ENCODE data around the gene STXBP1. TPM values are rescaled to one million over a fixed set of nuclear protein-coding genes. Genes with fewer than 3 reads are reported as not detected.

STXBP1 gene
- total and polyA plus RNA-seq, 9 of the 15 experiments (the other 6 are each of a cell fraction or from before 2014, with no cell fraction given) = 4.6 to 35.1 (median 9.7) TPM

DNA sequence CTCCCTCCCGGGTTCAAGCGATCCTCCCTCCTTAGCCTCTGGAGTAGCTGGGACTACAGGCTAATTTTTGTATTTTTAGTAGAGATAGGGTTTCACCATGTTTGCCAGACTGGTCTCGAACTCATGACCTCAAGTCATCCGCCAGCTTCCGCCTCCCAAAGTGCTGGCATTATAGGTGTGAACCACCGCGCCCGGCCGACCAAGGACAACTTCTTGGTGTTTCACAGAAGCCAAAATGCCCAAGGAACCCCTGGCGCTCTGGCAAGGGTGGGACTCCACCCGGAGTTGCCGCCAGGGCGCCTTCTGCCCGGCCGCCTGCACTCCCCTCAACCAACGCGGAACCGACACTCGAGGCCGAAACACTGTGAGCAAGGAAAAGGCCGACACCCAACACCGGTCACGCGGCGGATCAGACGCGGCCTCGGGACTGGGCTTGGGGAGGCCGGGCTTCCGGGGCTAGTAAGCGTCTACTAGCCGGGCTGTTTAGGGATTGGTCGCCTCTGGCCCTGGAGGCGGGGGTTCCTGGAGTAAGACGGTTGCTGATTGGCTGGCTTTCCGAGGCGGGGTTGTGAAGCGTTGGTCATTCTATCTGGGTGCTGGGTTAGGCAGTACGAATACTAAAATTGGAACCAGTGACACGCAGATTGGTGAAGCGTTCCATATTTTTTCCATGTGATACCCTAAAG, 87.1 kb downstream of the STXBP1 start (continued):
- TF ChIP-seq, protein P1, sequence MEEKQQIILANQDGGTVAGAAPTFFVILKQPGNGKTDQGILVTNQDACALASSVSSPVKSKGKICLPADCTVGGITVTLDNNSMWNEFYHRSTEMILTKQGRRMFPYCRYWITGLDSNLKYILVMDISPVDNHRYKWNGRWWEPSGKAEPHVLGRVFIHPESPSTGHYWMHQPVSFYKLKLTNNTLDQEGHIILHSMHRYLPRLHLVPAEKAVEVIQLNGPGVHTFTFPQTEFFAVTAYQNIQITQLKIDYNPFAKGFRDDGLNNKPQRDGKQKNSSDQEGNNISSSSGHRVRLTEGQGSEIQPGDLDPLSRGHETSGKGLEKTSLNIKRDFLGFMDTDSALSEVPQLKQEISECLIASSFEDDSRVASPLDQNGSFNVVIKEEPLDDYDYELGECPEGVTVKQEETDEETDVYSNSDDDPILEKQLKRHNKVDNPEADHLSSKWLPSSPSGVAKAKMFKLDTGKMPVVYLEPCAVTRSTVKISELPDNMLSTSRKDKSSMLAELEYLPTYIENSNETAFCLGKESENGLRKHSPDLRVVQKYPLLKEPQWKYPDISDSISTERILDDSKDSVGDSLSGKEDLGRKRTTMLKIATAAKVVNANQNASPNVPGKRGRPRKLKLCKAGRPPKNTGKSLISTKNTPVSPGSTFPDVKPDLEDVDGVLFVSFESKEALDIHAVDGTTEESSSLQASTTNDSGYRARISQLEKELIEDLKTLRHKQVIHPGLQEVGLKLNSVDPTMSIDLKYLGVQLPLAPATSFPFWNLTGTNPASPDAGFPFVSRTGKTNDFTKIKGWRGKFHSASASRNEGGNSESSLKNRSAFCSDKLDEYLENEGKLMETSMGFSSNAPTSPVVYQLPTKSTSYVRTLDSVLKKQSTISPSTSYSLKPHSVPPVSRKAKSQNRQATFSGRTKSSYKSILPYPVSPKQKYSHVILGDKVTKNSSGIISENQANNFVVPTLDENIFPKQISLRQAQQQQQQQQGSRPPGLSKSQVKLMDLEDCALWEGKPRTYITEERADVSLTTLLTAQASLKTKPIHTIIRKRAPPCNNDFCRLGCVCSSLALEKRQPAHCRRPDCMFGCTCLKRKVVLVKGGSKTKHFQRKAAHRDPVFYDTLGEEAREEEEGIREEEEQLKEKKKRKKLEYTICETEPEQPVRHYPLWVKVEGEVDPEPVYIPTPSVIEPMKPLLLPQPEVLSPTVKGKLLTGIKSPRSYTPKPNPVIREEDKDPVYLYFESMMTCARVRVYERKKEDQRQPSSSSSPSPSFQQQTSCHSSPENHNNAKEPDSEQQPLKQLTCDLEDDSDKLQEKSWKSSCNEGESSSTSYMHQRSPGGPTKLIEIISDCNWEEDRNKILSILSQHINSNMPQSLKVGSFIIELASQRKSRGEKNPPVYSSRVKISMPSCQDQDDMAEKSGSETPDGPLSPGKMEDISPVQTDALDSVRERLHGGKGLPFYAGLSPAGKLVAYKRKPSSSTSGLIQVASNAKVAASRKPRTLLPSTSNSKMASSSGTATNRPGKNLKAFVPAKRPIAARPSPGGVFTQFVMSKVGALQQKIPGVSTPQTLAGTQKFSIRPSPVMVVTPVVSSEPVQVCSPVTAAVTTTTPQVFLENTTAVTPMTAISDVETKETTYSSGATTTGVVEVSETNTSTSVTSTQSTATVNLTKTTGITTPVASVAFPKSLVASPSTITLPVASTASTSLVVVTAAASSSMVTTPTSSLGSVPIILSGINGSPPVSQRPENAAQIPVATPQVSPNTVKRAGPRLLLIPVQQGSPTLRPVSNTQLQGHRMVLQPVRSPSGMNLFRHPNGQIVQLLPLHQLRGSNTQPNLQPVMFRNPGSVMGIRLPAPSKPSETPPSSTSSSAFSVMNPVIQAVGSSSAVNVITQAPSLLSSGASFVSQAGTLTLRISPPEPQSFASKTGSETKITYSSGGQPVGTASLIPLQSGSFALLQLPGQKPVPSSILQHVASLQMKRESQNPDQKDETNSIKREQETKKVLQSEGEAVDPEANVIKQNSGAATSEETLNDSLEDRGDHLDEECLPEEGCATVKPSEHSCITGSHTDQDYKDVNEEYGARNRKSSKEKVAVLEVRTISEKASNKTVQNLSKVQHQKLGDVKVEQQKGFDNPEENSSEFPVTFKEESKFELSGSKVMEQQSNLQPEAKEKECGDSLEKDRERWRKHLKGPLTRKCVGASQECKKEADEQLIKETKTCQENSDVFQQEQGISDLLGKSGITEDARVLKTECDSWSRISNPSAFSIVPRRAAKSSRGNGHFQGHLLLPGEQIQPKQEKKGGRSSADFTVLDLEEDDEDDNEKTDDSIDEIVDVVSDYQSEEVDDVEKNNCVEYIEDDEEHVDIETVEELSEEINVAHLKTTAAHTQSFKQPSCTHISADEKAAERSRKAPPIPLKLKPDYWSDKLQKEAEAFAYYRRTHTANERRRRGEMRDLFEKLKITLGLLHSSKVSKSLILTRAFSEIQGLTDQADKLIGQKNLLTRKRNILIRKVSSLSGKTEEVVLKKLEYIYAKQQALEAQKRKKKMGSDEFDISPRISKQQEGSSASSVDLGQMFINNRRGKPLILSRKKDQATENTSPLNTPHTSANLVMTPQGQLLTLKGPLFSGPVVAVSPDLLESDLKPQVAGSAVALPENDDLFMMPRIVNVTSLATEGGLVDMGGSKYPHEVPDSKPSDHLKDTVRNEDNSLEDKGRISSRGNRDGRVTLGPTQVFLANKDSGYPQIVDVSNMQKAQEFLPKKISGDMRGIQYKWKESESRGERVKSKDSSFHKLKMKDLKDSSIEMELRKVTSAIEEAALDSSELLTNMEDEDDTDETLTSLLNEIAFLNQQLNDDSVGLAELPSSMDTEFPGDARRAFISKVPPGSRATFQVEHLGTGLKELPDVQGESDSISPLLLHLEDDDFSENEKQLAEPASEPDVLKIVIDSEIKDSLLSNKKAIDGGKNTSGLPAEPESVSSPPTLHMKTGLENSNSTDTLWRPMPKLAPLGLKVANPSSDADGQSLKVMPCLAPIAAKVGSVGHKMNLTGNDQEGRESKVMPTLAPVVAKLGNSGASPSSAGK (IDR thresholded peaks at IDR 0.05) = peak; percentile 100
- TF ChIP-seq ZNF311 (CRISPR knock-in tag; IDR thresholded peaks at IDR 0.05) = peak; percentile 72; the same call in 1 of the 2 replicates
- TF ChIP-seq, protein P2, sequence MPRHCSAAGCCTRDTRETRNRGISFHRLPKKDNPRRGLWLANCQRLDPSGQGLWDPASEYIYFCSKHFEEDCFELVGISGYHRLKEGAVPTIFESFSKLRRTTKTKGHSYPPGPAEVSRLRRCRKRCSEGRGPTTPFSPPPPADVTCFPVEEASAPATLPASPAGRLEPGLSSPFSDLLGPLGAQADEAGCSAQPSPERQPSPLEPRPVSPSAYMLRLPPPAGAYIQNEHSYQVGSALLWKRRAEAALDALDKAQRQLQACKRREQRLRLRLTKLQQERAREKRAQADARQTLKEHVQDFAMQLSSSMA (CRISPR knock-in tag; IDR thresholded peaks at IDR 0.05) = no peak
- no peak for TF ChIP-seq HIVEP1 (CRISPR knock-in tag; IDR thresholded peaks at IDR 0.05)
- peak in 1 of 2 experiments; percentile 61; a peak in 3 of 4 replicates for TF ChIP-seq FOXK2 (conservative IDR thresholded peaks at IDR 0.05 in 1 of 2, IDR thresholded peaks at IDR 0.05 in 1 of 2; ENCODE audit: low read depth in 2 of 2)
- TF ChIP-seq, protein P3, sequence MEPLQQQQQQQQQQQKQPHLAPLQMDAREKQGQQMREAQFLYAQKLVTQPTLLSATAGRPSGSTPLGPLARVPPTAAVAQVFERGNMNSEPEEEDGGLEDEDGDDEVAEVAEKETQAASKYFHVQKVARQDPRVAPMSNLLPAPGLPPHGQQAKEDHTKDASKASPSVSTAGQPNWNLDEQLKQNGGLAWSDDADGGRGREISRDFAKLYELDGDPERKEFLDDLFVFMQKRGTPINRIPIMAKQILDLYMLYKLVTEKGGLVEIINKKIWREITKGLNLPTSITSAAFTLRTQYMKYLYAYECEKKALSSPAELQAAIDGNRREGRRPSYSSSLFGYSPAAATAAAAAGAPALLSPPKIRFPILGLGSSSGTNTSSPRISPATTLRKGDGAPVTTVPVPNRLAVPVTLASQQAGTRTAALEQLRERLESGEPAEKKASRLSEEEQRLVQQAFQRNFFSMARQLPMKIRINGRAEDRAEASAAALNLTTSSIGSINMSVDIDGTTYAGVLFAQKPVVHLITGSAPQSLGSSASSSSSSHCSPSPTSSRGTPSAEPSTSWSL (CRISPR knock-in tag; IDR thresholded peaks at IDR 0.05; ENCODE audit: borderline replicate concordance) = no peak
- TF ChIP-seq, protein P4, sequence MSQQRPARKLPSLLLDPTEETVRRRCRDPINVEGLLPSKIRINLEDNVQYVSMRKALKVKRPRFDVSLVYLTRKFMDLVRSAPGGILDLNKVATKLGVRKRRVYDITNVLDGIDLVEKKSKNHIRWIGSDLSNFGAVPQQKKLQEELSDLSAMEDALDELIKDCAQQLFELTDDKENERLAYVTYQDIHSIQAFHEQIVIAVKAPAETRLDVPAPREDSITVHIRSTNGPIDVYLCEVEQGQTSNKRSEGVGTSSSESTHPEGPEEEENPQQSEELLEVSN (IDR thresholded peaks at IDR 0.05; ENCODE audit: borderline replicate concordance in 1 of 2, extremely low read depth in 1 of 2, insufficient read depth in 1 of 2, insufficient read length in 1 of 2, low read depth in 1 of 2, low read length in 1 of 2, poor library complexity in 1 of 2, severe bottlenecking in 1 of 2) = peak; percentile 96
- no peak for TF ChIP-seq PHB (CRISPR knock-in tag; IDR thresholded peaks at IDR 0.05)
- TF ChIP-seq ZNF77 (CRISPR knock-in tag; IDR thresholded peaks at IDR 0.05) = no peak

All from K562 (cell line).